Cerebellar nuclear complex (tissue), 1 donor: ENCODE results near the gene SLC25A18.
A peak's percentile ranks its signal among the peaks of the same experiment; 100 is the strongest.
"Not testable (repeated sequence)": the region's sequence is repeated elsewhere in the genome, so short reads cannot be mapped to it uniquely, and the experiment has no call there.

Experiments used
- DNase-seq, 2 experiments: peaks; one replicate each; lab custom pipeline; 2025; lab: John Stamatoyannopoulos, UW

Gene SLC25A18

DNA sequence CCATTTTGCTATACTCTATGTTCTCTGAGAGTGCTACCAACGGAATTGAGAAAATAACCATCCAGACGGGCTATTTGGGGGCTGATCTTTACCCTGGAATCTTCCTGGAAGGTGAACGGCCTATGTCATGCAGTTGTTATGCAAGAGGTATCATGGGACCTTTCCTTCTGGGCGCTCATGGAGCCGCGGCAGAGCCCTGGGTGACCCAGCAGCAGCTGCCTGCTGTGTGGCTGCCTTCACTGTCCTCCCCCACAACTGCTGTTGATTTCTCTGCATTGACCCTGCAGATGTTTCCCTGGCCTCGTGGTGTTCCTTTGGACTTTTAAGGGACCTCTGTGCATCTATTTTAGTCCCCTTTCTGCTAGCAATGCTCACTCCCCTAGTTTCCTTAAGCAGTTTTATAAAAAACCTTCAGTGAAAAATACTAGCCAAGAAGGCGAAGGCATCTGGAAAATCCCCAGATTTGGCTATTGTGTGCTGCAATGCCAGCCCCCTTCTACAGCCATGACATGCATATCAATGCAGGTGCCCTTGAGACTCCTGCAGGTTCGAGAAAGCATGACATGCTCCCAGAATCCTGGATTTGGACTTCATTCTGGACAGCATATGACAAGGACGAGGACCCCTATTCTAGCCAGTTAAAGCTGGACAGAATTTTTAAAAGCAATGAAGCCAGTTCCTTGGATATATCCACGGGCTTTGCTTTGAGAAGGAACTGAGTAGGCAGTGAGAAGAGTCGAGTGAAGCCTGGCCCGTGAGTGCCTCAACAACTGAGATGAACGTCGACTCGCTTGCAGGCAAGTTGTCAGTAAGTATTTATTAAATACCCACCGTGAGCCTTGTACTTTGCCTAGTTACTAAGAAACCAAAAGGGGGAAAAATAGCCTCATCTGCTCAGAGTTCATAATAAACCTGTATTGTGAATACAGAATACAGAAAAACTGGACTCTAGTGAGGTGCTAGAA is at the start of gene SLC25A18:
Gene SLC25A18 (plus strand): TSS at position 593 of the 965 bp plus-strand sequence. CDS start 16,447 bp downstream, outside the sequence.
- no peak for DNase-seq

DNA sequence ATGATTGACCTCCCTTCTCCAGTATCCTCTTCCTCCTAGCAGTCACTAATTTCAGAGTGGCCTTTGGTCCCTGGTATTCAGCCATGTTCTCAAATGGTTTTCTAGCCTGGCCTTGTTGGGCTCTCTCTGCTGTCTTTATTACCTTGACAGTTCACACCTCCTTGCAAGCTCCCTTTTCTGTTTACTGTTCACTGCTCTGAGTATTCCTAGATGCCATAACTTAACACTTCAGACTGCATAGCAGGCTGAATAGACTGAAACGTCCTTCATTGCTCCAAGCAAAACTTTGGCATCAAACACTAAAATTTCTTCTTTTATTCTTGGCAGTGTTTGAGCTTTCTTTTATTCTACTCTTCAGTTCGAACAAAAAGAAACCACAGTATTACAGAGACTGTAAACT is 49.7 kb upstream of the SLC25A18 start:
- DNase-seq: no peak

DNA sequence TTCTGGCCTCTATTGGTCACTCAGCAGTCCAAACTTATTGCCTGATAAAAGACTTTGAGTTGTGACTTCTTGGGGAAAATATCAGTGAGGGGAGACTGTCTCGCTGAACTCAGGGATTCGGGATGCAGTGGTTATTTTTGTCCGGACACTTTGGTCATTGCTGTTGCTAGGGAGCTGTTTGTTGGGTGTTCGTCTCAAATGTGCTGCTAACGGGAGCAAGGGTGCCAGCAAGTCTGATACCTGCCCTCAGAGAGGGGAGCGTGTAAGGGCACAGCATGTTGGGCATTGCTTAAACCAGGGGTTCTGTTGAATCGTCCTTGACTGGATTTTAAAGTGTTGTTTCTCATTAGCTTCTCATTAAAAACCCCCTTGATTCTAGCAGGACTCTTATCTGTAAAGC is 49.2 kb upstream of the SLC25A18 start:
- DNase-seq: no peak

DNA sequence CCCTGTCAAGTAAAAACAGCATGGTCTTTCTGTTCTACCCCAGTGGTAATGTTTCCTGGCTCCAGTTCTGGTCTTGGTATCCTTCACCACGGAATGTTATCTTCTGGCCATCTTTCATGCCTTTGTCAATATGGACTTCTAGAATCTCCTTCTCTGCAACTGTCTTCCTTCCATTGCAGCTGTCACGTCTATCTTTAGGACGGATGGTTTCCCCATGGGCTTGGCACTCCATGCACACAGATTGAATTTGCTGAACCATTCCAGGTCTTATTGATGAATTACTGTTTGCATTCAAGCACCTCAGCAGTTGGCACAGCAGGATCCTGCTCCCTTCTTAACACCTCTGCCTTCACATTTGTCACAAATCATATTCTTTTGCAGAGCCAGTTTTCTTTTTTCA is 44.9 kb upstream of the SLC25A18 start:
- DNase-seq: no peak

- DNase-seq: not testable (repeated sequence)
Observed at GRCh38 chr22:17521971-17522370, 41.3 kb upstream of the SLC25A18 start.

DNA sequence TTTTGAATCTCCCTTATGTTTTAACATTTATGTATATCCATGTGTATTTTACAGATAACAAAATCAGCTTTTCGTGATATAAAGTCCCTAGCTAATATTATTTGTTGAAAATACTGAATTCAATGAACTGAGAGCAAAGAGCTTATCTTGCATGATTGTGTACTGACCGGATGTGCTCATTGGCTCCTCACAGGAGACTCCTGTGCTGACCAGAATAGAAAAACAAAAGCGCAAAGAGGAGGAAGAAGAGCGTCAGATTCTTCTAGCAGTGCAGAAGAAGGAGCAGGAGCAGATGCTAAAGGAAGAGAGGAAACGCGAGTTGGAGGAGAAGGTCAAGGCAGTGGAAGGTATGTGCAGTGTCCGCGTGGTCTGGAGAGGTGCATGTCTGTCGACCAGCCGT is 39.4 kb upstream of the SLC25A18 start:
- DNase-seq: no peak

GRCh38 chr22:17536269-17536668 is 27.0 kb upstream of the SLC25A18 start:
- DNase-seq: peak; percentile 61 to 68

GRCh38 chr22:17537155-17537554 is 26.1 kb upstream of the SLC25A18 start:
- no peak for DNase-seq

DNA sequence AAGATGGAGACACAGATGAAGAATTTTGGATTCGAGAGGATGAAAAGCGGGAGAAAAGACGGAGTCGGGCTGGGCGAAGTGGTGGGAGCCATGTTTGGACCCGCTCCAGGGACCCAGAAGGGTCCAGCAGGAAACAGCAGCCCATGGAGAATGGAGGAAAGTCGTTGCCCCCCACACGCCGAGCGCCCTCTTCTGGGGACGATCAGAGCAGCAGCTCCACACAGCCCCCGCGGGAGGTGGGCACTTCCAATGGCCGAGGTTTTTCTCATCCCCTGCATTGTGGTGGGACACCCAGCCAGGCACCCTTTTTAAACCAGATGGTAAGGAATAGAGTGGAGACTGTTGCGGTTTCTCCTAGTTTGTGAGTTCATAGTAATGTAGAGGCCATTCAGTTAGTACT is 22.8 kb upstream of the SLC25A18 start:
- no peak for DNase-seq

DNA sequence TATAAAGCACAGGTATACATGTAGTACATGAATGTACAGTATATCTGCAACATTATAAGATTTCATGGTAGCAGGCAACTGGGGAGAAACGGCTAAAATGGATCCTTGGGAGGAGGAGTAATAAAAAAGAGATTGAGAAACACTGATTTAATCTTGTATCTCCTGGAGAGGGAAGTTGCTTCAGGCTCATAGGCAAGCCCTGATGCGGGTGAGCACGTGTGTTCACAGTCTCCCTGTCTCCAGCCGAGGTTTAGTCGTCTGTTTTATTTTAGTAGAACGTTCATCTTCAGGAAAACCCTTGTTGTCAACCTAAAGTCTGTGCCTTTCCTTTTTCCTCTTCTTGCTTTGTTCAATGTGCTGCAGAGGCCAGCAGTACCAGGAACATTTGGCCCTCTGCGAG is 21.8 kb upstream of the SLC25A18 start:
- no peak for DNase-seq

DNA sequence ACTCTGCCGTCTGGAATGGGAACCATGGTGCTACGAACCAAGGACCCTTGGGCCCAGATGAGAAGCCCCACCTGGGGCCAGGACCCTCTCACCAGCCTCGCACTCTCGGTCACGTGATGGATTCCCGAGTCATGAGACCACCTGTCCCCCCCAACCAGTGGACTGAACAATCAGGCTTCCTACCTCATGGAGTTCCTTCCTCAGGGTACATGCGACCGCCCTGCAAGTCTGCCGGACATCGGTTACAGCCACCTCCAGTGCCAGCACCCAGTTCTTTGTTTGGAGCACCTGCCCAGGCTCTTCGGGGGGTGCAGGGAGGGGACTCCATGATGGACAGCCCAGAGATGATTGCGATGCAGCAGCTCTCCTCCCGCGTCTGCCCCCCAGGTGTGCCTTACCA is 20.8 kb upstream of the SLC25A18 start:
- no peak for DNase-seq

- no peak for DNase-seq
Observed at GRCh38 chr22:17548010-17548755, 15.1 kb upstream of the SLC25A18 start.

DNA sequence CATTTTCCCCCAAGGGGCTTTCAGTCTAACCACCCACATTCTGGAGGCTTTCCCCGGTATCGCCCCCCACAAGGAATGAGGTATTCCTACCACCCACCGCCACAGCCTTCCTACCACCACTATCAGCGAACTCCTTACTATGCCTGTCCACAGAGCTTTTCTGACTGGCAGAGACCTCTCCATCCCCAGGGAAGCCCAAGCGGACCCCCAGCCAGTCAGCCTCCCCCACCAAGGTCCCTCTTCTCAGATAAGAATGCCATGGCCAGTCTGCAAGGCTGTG is 14.6 kb upstream of the SLC25A18 start:
- no peak for DNase-seq

GRCh38 chr22:17549183-17549582 is 14.1 kb upstream of the SLC25A18 start:
- DNase-seq: no peak

- no peak for DNase-seq
Observed at GRCh38 chr22:17549655-17550054, 13.6 kb upstream of the SLC25A18 start.

DNA sequence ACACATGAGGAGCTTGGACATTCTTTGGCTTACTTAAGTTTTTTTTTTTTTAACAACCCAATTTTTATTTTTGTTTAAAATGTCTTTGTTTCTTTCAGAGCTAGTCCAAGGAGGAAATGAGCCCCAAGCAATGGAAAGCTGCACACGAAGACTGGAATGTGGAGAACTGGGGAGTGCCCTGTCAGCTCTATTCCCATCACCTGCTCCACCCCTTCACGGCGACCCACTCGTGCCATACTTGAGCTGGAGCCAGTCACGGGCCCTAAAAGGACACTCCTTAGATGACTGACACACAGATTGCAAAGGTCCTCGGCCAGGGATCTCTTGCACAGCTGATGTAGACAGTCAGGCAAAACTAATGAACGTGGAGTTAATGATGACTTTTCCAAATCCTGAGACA is 10.6 kb upstream of the SLC25A18 start:
- no peak for DNase-seq

- DNase-seq: no peak
Observed at GRCh38 chr22:17554814-17555213, 8.5 kb upstream of the SLC25A18 start.

GRCh38 chr22:17559188-17559587 is 4.1 kb upstream of the SLC25A18 start:
- no peak for DNase-seq

DNA sequence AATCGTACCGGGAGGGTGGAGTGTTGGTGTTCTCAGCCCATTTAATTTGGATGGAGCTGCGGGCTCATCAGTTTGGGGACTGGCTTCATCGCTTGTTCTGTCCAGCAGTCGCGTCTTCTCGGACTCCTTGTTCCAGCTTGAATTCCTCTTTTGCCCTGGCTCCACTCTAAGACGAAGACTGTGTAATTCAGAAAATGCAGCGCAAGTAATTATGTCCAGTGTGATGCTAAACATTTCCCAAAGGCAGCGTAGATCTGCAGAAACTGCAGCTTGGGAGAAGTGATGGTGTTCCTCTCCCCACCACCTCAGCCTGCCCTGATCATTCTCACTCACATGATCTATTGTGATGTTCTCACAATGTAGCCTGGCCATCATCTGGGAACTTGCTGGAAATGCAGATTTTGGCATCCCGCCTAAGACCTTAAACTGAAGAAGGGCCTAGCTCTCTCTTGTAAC is 666 bp downstream of the SLC25A18 start:
- no peak for DNase-seq

- DNase-seq: not testable (repeated sequence)
Observed at GRCh38 chr22:17566016-17566687, 2.9 kb downstream of the SLC25A18 start.

DNA sequence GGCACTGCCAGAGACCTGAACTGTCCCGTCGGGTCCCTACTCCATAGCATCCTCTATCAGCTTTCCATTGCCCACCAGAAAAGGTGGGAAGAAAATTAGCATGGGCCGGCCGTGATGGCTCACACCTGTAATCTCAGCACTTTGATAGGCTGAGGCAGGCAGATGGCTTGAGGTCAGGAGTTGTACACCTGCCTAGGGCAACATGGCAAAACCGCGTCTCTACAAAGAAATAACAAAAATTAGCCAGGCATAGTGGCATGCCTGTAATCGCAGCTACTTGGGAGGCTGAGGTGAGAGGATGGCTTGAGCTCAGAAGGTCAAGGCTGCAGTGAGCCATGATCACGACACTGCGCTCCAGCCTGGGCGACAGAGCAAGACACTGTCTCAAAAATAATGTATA is 3.5 kb downstream of the SLC25A18 start:
- no peak for DNase-seq

DNA sequence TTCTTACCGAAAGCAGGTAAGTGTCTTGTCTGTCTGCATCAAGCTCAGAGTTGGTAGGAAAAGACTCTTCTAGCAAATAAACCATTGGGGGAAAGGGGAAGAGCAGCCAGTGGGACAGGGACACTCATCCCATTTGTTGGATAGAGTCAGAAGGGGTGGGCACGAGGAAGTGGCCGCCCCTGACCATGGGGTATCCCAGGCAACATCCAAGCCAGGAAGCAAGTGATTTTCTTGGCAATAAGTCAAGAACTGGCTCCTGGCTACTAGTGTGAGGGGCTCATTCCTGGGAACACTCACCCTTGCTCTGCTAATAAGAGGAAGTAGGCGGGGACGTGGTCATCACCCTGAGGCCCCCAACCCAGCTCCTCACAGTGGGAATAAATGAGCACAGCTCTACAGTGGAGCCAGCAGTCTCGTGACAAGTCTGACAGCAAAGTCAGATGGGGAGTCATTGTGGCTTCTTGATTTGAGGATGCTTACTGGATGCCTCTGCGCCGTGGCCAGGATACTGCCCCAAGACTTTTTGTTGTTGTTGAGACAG is 6.7 kb downstream of the SLC25A18 start:
- no peak for DNase-seq
